ENCODE results near the gene DRC3. TPM values are rescaled to one million over a fixed set of nuclear protein-coding genes. Genes with fewer than 3 reads are reported as not detected.

Gene DRC3
- total RNA-seq, 1 experiment from 2014 or later: 1.1 TPM

- no peak for DNase-seq (ENCODE audit: low spot score)
Measured at GRCh38 chr17:17965152-17965721, 7.4 kb upstream of the DRC3 start.

- no peak for DNase-seq (ENCODE audit: low spot score)
Measured at GRCh38 chr17:17966399-17966798, 6.3 kb upstream of the DRC3 start.

GRCh38 chr17:17970699-17971430 lies 1.8 kb upstream of the DRC3 start:
- DNase-seq (ENCODE audit: low spot score): no peak

- DNase-seq (ENCODE audit: low spot score): peak; percentile 47
Measured at GRCh38 chr17:17971431-17972125, 1.1 kb upstream of the DRC3 start.

- DNase-seq (ENCODE audit: low spot score): no peak
Measured at GRCh38 chr17:17972952-17973254, 241 bp downstream of the DRC3 start.

GRCh38 chr17:17975436-17975835 lies 2.8 kb downstream of the DRC3 start:
- no peak for DNase-seq (ENCODE audit: low spot score)

- DNase-seq (ENCODE audit: low spot score): no peak
Measured at GRCh38 chr17:17976931-17977570, 4.4 kb downstream of the DRC3 start.

- DNase-seq (ENCODE audit: low spot score): no peak
Measured at GRCh38 chr17:17978481-17979424, 6.1 kb downstream of the DRC3 start.

GRCh38 chr17:17979778-17980177 lies 7.1 kb downstream of the DRC3 start:
- no peak for DNase-seq (ENCODE audit: low spot score)

- no peak for DNase-seq (ENCODE audit: low spot score)
Measured at GRCh38 chr17:17981330-17981729, 8.7 kb downstream of the DRC3 start.

- DNase-seq (ENCODE audit: low spot score): no peak
Measured at GRCh38 chr17:17982801-17983200, 10.1 kb downstream of the DRC3 start.

GRCh38 chr17:17983376-17983775 lies 10.7 kb downstream of the DRC3 start:
- no peak for DNase-seq (ENCODE audit: low spot score)

- DNase-seq (ENCODE audit: low spot score): no peak
Measured at GRCh38 chr17:17983776-17984175, 11.1 kb downstream of the DRC3 start.

GRCh38 chr17:17985153-17985552 lies 12.5 kb downstream of the DRC3 start:
- no peak for DNase-seq (ENCODE audit: low spot score)

GRCh38 chr17:17985555-17985954 lies 12.9 kb downstream of the DRC3 start:
- no peak for DNase-seq (ENCODE audit: low spot score)

GRCh38 chr17:17987187-17987896 lies 14.7 kb downstream of the DRC3 start:
- no peak for DNase-seq (ENCODE audit: low spot score)

GRCh38 chr17:17987901-17988300 lies 15.2 kb downstream of the DRC3 start:
- no peak for DNase-seq (ENCODE audit: low spot score)

GRCh38 chr17:17988427-17988945 lies 15.8 kb downstream of the DRC3 start:
- DNase-seq (ENCODE audit: low spot score): no peak

GRCh38 chr17:17989081-17989480 lies 16.4 kb downstream of the DRC3 start:
- DNase-seq (ENCODE audit: low spot score): no peak

GRCh38 chr17:17989618-17990017 lies 17.0 kb downstream of the DRC3 start:
- DNase-seq (ENCODE audit: low spot score): no peak

GRCh38 chr17:17990282-17990681 lies 17.6 kb downstream of the DRC3 start:
- DNase-seq (ENCODE audit: low spot score): no peak
